Measurements from ENCODE around the gene KLC3.

GRCh38 chr19:45349126-45349415, 8.5 kb downstream of the KLC3 start:
- TF ChIP-seq POLR2A (IDR thresholded peaks at IDR 0.05; ENCODE audit: low read depth, low read length), result no peak
- TF ChIP-seq POLR2AphosphoS5 (IDR thresholded peaks at IDR 0.05; ENCODE audit: low read depth, low read length), result no peak
- TF ChIP-seq TAF1 (IDR thresholded peaks at IDR 0.05; ENCODE audit: low read depth, low read length), result no peak
- no peak for TF ChIP-seq SPI1 (IDR thresholded peaks at IDR 0.05; ENCODE audit: low read depth, low read length)

Data from GM12891 (cell line).